HepG2 (cell line): ENCODE measurements around the gene SAP25. TPM values are rescaled to one million over a fixed set of nuclear protein-coding genes. Genes with fewer than 3 reads are reported as not detected.
A peak's percentile ranks its signal among the peaks of the same experiment; 100 is the strongest.

ENCODE experiments used
- CHD4 ChIP-seq: fragments of 200-600 bp; sonication (generic); IDR thresholded peaks from 2 replicates; pipeline ENCODE4 v1.7.0; 2017; ENCODE audit warnings: mild to moderate bottlenecking, low read length, borderline replicate concordance
- DMAP1 ChIP-seq: IDR thresholded peaks from 2 replicates; pipeline ENCODE4 v1.6.1; 2016
- EEA1 ChIP-seq: sonication (generic); formaldehyde crosslinking; IDR thresholded peaks from 2 replicates; pipeline ENCODE4 v1.5.1; 2020; ENCODE audit warnings: mild to moderate bottlenecking, missing genetic modification reagents, borderline replicate concordance
- ESRRA ChIP-seq: sonication (generic); formaldehyde crosslinking; IDR thresholded peaks from 2 replicates; pipeline ENCODE4 v1.5.1; 2020; ENCODE audit warnings: mild to moderate bottlenecking, low read depth, missing genetic modification reagents
- ETV6 ChIP-seq: sonication (generic); formaldehyde crosslinking; conservative IDR thresholded peaks from 2 replicates; pipeline ENCODE4 v1.4.0; 2020; ENCODE audit warnings: missing genetic modification reagents
- NFE2 ChIP-seq: sonication (generic); formaldehyde crosslinking; IDR thresholded peaks from 2 replicates; pipeline ENCODE4 v1.4.0; 2020; ENCODE audit warnings: missing genetic modification reagents
- RELA ChIP-seq: sonication (generic); formaldehyde crosslinking; IDR thresholded peaks from 2 replicates; pipeline ENCODE4 v1.4.0; 2020; ENCODE audit warnings: missing genetic modification reagents
- ZFP36L1 ChIP-seq: sonication (generic); formaldehyde crosslinking; IDR thresholded peaks from 2 replicates; pipeline ENCODE4 v1.8.0; 2022; ENCODE audit warnings: mild to moderate bottlenecking, missing genetic modification reagents, moderate library complexity
- ZNF253 ChIP-seq: sonication (generic); formaldehyde crosslinking; IDR thresholded peaks from 2 replicates; pipeline ENCODE4 v1.8.0; 2022; ENCODE audit warnings: mild to moderate bottlenecking, missing genetic modification reagents, borderline replicate concordance
- ZNF260 ChIP-seq: sonication (generic); formaldehyde crosslinking; IDR thresholded peaks from 2 replicates; pipeline ENCODE4 v1.4.0; 2020; ENCODE audit warnings: missing genetic modification reagents, low read depth, mild to moderate bottlenecking, borderline replicate concordance
- ZNF713 ChIP-seq: sonication (generic); formaldehyde crosslinking; IDR thresholded peaks from 2 replicates; pipeline ENCODE4 v1.4.0; 2020; ENCODE audit warnings: mild to moderate bottlenecking, missing genetic modification reagents
- ZSCAN30 ChIP-seq: sonication (generic); formaldehyde crosslinking; IDR thresholded peaks from 2 replicates; pipeline ENCODE4 v1.5.0; 2020; ENCODE audit warnings: mild to moderate bottlenecking, missing genetic modification reagents
- polyA plus RNA-seq, 8 experiments: library from polyadenylated mRNA; depleted of rRNA in 3 of 8; stranded (reverse) in 7 of 8; unstranded in 1 of 8; fragments of >200 nt; fragmentation: Illumina TruSeq in 4 of 8; extraction: Trizol in 4 of 8; gene quantifications; 2 replicates each; pipeline versions ENCODE4 v1.2.1 to v1.2.3, GENCODE V29; 2011 to 2016; ENCODE audit warnings: low read depth in 4 of 8, missing spikeins in 1 of 8, mixed read lengths in 1 of 8; ENCODE audit not compliant: insufficient read depth in 1 of 8
- total RNA-seq, 5 experiments: library from RNA; depleted of rRNA; stranded (reverse); fragments of >200 nt; fragmentation: Illumina TruSeq; extraction: Trizol; gene quantifications; 2 replicates each; pipeline ENCODE4 v1.2.3, GENCODE V29; 2016; ENCODE audit warnings: low read depth in 1 of 5
- TF ChIP-seq, protein P1 (sequence below): sonication (generic); formaldehyde crosslinking; IDR thresholded peaks from 2 replicates; pipeline ENCODE4 v1.5.0; 2020; ENCODE audit warnings: mild to moderate bottlenecking, missing genetic modification reagents
- TF ChIP-seq, protein P2 (sequence below): sonication (generic); formaldehyde crosslinking; IDR thresholded peaks from 2 replicates; pipeline ENCODE4 v1.5.1; 2020; ENCODE audit warnings: missing genetic modification reagents, mild to moderate bottlenecking, borderline replicate concordance
- TF ChIP-seq, protein P3 (sequence below): sonication (generic); formaldehyde crosslinking; IDR thresholded peaks from 2 replicates; pipeline ENCODE4 v1.4.0; 2020; ENCODE audit warnings: mild to moderate bottlenecking, low read depth, missing genetic modification reagents
- TF ChIP-seq, protein P4 (sequence below): sonication (generic); formaldehyde crosslinking; IDR thresholded peaks from 2 replicates; pipeline ENCODE4 v1.8.0; 2022; ENCODE audit warnings: mild to moderate bottlenecking, missing genetic modification reagents
- TF ChIP-seq, protein P5 (sequence below): IDR thresholded peaks from 2 replicates; pipeline ENCODE4 v1.6.1; 2018; ENCODE audit warnings: missing genetic modification reagents, mild to moderate bottlenecking, missing compliant biosample characterization
- TF ChIP-seq, protein P6 (sequence below): sonication (generic); formaldehyde crosslinking; IDR thresholded peaks from 2 replicates; pipeline ENCODE4 v1.4.0; 2020; ENCODE audit warnings: mild to moderate bottlenecking, missing genetic modification reagents
- TF ChIP-seq, protein P7 (sequence below): IDR thresholded peaks from 2 replicates; pipeline ENCODE4 v1.6.1; 2012; ENCODE audit warnings: low read depth, low read length, improper control_type of control experiment

SAP25 gene
- total and polyA plus RNA-seq, 2 of the 13 experiments (the other 11 are each of a cell fraction or from before 2014, with no cell fraction given), result 0.15 to 0.20 TPM

DNA sequence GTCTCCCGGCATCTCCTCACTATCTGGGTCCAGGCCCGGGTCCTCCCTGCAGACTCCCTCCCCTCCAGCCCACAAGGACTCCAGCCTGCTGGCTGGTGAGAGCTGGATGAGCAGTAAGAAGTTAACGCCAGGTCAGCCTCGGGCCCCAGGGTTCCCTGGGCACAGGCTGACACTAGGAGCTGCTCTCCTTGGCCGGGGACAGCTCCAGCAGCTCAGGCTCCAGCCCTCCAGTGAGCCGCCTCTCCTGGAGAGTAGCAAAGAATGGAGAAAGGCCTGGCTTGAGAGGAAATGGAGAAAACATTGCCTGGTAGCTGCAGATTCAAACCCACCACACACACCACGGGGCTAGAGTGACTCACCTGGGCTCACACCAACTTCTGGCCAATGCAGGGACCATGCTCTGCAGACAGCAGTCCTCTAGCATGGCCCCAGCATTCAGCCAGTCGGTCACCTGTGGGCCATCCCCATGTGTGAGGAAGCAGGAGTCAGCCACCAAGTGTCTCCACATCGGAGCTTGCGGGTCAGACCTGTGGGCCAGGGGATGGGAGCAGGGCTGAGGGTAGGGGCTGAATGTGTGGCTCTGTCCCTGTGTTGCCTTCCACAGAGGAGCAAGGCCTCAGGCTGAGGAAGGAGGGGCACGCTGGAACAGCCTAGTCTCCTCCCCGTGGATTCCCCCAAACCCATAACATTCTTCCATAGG, 6.5 kb downstream of the SAP25 start (continued):
- TF ChIP-seq, protein P1, sequence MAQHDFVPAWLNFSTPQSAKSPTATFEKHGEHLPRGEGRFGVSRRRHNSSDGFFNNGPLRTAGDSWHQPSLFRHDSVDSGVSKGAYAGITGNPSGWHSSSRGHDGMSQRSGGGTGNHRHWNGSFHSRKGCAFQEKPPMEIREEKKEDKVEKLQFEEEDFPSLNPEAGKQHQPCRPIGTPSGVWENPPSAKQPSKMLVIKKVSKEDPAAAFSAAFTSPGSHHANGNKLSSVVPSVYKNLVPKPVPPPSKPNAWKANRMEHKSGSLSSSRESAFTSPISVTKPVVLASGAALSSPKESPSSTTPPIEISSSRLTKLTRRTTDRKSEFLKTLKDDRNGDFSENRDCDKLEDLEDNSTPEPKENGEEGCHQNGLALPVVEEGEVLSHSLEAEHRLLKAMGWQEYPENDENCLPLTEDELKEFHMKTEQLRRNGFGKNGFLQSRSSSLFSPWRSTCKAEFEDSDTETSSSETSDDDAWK (CRISPR knock-in tag), result no peak
- TF ChIP-seq, protein P2, sequence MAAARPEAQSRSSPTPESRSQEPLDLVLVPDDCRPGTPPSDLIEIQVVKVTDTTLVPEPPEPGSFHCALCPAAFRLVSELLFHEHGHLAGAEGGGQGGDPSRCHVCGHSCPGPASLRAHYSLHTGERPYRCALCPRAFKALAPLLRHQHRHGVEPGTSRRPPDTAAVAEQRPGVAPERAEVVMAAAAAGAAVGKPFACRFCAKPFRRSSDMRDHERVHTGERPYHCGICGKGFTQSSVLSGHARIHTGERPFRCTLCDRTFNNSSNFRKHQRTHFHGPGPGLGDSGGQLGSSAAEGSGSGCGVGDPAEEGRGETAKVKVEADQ (CRISPR knock-in tag), result no peak
- TF ChIP-seq ZSCAN30 (CRISPR knock-in tag) (no peak; the same call in 1 of the 2 replicates), EEA1 (no peak), RELA (CRISPR knock-in tag) (no peak), ZNF253 (CRISPR knock-in tag) (no peak), DMAP1 (CRISPR knock-in tag) (no peak), ZNF260 (no peak), ZNF713 (no peak), ETV6 (CRISPR knock-in tag) (0 out of 2 replicates have a peak, but pooled peaks have one; percentile 14), ESRRA (no peak), NFE2 (CRISPR knock-in tag) (no peak), ZFP36L1 (CRISPR knock-in tag) (no peak), CHD4 (no peak)
- TF ChIP-seq, protein P3, sequence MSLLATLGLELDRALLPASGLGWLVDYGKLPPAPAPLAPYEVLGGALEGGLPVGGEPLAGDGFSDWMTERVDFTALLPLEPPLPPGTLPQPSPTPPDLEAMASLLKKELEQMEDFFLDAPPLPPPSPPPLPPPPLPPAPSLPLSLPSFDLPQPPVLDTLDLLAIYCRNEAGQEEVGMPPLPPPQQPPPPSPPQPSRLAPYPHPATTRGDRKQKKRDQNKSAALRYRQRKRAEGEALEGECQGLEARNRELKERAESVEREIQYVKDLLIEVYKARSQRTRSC (CRISPR knock-in tag), result no peak
- TF ChIP-seq, protein P4, sequence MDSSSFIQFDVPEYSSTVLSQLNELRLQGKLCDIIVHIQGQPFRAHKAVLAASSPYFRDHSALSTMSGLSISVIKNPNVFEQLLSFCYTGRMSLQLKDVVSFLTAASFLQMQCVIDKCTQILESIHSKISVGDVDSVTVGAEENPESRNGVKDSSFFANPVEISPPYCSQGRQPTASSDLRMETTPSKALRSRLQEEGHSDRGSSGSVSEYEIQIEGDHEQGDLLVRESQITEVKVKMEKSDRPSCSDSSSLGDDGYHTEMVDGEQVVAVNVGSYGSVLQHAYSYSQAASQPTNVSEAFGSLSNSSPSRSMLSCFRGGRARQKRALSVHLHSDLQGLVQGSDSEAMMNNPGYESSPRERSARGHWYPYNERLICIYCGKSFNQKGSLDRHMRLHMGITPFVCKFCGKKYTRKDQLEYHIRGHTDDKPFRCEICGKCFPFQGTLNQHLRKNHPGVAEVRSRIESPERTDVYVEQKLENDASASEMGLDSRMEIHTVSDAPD (CRISPR knock-in tag), result no peak
- TF ChIP-seq, protein P5, sequence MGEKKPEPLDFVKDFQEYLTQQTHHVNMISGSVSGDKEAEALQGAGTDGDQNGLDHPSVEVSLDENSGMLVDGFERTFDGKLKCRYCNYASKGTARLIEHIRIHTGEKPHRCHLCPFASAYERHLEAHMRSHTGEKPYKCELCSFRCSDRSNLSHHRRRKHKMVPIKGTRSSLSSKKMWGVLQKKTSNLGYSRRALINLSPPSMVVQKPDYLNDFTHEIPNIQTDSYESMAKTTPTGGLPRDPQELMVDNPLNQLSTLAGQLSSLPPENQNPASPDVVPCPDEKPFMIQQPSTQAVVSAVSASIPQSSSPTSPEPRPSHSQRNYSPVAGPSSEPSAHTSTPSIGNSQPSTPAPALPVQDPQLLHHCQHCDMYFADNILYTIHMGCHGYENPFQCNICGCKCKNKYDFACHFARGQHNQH (CRISPR knock-in tag), result no peak; the same call in 1 of the 2 replicates
- TF ChIP-seq, protein P6, sequence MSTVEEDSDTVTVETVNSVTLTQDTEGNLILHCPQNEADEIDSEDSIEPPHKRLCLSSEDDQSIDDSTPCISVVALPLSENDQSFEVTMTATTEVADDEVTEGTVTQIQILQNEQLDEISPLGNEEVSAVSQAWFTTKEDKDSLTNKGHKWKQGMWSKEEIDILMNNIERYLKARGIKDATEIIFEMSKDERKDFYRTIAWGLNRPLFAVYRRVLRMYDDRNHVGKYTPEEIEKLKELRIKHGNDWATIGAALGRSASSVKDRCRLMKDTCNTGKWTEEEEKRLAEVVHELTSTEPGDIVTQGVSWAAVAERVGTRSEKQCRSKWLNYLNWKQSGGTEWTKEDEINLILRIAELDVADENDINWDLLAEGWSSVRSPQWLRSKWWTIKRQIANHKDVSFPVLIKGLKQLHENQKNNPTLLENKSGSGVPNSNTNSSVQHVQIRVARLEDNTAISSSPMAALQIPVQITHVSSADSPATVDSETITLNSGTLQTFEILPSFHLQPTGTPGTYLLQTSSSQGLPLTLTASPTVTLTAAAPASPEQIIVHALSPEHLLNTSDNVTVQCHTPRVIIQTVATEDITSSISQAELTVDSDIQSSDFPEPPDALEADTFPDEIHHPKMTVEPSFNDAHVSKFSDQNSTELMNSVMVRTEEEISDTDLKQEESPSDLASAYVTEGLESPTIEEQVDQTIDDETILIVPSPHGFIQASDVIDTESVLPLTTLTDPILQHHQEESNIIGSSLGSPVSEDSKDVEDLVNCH, result no peak
- TF ChIP-seq, protein P7, sequence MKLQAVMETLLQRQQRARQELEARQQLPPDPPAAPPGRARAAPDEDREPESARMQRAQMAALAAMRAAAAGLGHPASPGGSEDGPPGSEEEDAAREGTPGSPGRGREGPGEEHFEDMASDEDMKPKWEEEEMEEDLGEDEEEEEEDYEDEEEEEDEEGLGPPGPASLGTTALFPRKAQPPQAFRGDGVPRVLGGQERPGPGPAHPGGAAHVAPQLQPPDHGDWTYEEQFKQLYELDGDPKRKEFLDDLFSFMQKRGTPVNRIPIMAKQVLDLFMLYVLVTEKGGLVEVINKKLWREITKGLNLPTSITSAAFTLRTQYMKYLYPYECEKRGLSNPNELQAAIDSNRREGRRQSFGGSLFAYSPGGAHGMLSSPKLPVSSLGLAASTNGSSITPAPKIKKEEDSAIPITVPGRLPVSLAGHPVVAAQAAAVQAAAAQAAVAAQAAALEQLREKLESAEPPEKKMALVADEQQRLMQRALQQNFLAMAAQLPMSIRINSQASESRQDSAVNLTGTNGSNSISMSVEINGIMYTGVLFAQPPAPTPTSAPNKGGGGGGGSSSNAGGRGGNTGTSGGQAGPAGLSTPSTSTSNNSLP, result no peak
